Activated T-helper 9 cell treated with anti-CD3 and anti-CD28 coated beads, Interleukin-2, amount 50 U/mL, for 16 hours (primary cell): ENCODE data around the gene EPB41.

Experiments used
- DNase-seq: peaks from one replicate; pipeline ENCODE4 v3.0.0-alpha.2; 2020; ENCODE audit warnings: low read depth

EPB41 gene

DNA sequence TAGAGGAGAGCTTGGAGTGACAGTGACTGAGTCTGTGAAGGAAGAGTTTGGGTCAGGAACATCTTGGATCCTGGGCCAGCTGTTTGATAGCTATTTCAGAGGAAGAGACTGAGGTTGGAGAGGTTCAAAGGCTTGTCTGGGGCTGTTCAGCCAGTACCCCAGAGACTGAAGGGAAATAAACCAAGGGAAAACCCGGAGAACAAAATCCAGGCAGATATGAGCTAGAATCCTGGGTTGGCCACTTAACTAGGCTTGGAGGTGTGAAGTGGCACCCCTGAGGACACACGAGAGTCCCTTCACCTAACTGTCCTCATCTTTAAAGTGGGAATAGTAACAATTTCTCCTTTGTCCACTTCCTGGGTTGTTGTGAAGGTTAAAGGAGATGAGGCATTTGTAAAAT is 23.1 kb upstream of the EPB41 start:
- DNase-seq, result no peak

DNA sequence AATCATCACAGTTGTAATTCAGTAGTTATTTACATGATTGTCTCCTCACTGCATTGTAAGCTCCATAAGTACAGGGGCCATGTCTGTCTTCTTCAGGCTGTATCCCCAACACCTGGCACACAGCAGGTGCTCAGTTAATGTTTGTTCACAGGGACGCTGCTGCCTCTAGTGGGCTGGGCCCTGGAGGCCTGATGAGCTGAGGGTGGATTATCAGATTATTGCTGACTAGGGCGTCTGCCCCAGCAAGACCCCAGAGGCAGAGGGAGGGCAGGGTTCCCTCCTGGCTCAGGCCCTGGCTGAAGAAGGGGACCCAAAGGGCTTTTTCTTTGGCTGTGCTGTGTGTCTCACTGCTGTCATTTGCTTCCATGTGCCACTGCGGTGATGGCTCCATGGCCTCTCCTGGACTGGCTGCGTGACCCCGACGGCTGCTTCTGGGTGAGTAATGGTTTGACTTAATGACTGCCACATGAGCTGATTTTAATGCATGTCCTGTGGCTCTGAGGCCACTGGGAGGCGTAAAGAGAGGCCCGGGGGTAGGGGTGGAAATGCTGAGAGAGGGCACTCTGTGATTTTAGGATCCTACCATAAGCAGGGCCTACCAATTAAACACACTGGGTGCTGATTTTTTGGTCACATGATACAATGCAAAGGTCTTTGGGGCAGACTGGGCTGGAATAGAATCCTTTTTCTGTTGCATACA is 20.8 kb upstream of the EPB41 start:
- DNase-seq, result no peak

DNA sequence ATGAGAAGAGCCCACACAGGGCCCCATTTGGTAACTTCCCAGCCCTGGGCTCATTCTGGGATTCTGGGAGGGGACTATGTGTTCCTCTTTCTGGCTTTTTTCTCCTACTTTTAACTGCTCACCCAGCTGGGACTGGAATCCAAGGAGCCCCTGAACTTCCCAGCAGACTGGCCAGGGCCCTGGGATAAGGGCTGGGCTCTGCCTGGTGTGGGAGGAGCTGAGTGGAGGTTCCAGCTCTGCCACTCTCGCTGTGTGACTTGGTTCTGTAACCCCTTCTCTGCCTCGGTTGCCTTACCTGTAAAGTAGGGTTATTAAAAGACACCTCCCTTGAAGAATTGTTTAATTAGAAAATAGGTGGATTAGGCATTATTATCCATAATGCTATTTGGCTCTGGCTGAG is 19.6 kb upstream of the EPB41 start:
- DNase-seq, result no peak

DNA sequence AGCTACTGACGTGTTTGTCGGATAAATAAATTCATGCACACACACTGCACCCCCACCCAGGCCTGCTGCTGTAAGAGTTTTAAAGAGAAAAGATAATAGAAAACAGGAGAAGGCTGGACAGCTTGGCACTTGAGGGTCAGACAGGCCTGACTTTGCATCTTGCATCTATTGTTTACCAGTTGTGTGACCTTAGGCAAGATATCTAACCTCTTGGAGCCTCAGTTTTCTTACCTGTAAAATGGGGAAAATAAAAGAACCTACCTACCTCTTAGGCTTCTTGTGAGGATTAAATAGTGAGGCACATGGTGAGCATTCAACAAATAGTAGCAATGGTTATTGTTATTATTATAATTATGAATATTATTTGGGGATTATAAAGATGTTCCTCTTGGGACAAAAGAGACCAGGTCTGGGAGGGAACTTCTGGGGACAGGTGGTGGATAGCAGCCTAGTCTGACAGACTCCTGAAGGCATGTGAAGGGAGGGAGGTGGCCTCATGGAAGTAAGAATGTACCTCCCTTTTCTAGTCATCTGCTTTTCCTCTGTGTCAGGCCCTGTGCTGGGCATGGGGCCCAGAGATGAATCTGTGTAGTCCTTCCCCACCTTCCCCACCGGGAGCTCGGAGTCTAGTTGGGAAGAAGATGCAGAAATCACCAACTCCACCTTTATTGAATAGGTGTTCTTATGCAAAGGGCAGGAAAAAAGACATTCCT is 18.3 kb upstream of the EPB41 start:
- DNase-seq, result no peak

DNA sequence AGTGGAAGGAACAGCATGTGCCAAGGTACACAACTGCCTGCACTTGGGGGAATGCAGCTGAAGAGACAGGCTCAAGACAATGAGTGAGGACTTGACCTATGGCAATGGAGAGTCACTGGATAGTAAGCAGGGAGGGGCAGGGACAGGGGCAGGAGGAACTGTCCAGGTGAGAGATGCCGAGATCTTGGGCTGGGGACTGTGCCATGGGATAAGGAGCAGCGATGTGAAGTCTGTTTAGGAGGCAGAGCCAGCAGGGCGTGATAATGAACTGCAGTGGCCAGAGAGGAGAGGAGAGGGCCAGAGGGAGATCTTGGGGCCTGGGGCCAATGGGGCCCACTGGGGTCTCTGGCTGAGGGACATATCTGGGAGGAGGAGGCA is 17.8 kb upstream of the EPB41 start:
- no peak for DNase-seq

DNA sequence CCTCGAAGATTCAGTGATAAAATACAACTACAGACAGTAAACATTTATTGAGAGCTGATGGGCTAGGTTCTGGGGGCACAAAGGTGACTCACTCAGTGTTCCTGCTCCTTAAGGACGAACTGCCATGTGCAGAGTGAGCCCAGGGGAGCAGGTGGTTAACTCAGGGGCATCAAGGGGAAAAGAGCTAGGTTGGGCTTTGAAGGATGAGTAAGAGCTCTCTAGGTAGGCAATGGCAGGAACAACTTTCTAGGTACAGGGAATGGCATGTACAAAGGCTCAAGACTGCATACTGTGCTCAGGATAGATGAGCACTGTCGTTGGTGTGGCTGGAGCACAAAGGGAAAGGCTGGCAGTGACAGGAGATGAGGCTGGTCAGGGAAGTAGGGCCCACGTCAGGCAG is 16.6 kb upstream of the EPB41 start:
- no peak for DNase-seq

DNA sequence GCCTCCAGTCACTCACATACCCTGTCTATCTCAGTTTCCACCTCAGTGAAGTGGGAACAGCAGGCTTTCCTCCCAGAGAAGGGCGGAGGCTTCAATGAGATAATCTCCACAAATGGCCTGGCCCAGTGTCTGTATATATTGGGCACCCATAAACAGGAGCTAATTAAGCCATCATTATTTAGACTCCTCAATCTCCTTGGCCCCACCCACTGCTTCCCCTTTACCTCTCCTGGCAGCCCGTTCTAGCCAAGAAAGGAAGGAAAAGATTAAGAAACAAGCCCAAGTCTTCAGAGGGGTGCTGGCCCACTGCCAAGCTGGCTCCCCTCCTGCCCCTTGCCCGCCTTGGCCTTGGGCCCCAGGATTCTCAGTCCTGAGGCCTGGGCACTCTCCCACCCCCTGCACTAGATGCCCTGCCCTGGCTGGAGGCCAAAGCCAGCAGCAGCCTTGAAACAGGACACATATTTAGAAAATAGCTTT is 15.9 kb upstream of the EPB41 start:
- DNase-seq, result no peak

DNA sequence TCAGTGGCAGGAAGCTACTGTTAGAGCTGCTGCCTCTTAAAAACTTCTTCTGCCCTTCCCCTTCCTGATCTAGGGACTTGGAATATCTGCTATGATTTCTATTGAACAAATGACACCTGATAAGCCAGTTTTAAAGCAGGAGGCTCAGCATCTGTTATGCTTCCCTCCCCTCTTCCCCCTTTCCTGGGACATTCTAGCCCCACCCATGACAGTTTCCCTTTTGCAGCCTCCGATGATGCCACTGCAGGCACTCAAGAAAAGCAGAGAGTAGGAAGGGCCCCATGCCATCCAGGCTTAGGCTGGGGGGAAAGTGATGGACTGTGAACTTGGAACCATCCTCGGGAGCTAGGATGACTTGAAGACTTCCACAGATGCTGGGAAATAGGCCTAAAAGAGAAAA is 15.1 kb upstream of the EPB41 start:
- no peak for DNase-seq

DNA sequence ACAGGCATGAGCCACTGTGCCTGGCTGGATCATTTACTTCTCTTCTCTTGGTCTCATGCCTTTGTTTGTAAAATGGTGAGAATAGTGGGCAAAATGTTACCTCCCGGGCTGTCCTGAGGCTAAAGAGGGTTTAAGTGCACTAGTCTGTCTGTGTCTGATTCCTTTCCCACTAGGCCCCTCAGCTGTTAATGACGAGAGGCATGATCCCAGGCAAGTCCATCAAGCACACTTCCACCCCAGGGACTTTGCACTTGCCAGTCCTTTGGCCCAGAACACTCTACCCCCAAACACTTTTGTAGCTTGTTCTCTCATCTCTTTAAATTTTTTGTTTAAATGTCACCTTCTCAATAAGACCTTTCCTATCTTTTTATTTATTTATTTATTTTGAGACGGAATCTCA is 13.8 kb upstream of the EPB41 start:
- no peak for DNase-seq

DNA sequence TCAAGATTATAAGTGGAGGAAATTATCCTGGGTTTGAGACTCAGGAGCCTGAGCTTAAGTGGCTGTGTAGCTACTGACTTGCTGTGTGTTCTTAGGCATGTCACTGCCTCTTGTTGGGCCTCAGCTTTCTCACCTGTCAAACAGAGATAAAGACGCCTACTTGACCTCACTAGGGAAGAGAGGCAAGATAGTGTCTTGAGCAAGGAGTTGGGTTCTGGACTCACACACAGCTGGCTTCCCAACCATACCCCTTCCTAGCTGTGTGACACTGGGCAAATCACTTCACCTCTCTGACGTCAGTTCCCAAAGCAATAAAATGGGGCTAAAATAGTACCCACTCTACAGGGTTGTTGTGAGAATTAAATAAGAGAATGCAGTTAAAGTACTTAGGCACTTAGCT is 11.6 kb upstream of the EPB41 start:
- no peak for DNase-seq

DNA sequence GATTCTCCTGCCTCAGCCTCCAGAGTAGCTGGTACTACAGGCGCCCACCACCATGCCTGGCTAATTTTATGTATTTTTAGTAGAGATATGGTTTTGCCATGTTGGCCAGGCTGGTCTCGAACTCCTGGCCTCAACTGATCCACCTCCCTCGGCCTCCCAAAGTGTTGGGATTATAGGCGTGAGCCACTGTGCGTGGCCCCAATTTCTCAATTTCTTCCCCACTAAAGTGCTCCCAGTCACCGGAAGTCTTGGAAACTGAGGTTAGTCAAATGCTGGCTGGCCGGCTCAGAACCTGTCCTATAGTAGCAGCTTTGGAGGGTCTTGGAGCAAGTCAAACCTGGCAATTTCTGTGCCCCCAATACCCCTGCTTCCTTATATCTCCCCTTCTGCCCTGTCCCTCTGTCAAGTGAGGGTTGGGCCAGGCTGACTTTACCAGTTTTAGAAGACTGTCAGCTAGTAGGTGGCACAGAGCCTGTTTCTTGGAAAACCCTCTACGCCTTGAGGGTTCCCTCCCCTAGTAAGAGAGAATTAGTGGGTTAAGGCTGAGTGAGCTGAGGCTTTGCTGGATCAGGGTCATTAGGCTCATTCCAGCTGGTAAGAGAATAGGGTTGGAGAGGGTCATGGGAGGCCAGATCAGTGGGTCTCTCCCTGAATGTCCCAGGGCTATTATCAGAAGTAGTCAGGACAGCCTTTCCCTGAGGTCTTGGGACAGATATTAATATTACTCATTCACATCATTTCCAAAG is 8.3 kb upstream of the EPB41 start:
- no peak for DNase-seq

DNA sequence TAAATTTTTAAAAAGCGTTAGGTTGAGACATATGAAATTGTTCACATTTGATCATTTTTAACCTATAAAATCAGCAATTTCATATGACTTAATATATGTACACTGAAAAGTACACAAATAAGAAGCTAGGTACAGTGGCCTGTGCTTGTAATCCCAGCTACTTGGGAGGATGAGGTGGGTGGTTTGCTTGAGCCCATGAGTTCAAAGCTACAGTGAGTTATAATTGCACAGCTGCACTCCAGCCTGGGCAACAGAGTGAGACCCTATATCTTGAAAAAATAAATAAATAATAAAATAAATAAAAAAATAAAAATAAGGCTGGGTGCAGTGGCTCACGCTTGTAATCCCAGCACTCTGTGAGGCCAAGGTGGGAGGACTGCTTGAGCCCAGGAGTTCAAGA is 5.2 kb upstream of the EPB41 start:
- no peak for DNase-seq

DNA sequence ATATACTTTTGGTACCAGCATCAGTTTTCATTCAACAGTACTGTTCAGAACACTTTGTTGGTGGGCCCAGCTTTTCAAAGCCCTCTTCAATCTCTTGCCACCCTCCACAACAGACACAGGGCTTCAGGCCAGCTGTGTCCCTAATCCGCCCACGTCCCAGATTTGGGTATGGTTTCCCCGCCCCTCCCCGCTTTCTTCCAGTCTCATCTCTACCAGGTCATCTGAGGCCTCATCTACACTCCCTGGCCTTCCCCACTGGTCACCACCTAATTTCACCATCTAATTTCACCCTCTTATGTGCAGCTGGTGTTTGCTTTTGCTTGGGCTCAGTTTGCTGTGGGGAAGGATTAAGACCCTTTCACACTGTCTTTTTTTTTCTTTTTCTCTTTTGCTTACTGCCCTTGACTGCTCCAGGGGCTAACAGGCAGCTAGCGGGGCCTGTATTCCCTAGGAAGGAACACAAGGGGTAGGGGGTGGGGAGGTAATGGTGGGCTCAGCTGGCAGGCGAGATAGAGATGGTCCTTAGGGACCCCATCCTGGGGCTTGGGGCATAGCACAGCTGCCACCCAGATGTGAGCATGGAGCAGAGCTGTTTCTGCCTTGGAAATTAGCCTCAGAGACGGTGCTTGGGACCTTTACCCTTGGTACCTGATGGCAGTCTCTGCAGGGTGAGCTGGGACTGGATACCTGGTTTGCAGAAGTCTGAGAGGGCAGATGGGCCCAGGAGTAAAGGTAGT is 3.8 kb upstream of the EPB41 start:
- DNase-seq, result no peak

DNA sequence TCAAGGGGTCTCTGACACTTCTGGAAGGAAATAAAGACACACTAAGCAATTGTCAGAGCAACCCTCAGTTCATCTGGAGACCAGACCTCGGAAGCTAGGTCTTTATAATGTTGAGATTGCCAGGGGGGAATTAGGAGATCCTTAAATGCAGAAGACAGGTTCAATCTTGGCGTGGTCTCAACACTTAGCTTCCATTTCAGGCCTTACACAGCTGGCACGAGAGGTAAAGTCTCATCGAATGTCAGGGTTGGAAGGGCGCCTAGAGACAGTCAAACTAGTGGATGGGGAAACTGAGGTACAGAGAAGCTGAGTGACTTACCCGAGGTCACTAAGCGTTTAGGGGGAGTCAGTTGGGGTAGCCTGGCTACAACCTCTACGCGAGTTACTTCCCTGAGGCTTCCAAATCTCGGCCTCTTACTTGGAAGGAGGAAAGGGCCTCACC is 562 bp upstream of the EPB41 start:
- no peak for DNase-seq

DNA sequence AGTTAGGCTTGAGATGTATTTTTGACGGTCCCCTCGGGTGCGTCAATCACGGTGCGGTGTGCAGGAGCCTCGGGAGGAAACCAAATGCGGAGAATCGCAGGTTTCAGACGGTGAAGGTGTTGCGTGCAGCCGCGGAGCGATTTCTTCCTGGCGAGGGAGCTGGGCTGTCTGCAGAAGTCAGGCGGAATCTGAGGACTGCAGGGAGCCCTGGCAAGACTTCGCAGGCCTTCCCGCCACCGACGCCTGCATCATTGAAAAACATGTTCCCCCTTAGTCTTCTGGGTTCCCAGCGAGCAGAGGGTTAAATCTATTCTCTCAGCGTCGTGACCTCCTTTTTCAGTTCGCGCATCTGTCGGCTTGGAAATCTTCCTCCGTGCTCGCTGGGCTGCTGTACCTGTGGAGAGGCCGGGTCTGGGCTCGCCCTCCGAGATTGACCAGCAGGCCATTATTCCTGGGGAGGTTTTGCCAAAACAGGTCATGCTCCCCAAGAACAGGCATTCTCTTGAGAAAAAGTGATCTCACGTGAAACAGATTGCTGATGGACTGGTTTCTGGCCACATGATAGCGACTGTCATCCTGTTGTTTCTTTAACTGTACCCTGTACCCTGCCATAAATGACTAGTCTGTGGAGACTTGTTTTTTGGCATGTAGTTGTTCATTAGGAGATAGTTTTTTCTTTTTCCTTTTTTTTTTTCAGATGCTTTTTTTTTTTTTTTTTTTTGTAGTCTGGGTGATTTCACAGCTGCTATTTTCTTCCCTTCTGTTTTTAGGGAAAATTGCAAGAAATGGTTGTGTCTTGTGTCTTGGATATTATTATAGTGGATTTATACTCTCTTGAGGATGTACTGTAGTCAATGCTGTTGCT is 894 bp downstream of the EPB41 start:
- DNase-seq, result peak; percentile 40

DNA sequence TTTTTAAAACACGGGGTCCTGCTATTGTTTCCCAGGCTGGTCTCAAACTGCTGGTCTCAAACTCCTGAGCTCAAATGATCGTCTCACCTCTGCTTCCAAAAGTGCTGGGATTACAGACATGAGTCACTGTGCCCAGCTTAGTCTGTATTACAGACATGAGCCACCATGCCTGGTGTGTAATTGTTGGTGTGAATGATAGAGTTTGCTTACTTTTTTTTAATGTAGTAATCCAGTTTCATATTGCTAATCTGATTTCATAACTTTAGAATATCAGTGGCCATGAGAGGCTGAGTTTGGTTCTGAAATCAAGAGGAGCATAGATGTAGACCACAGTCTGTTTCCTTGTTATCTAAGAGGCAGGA is 3.4 kb downstream of the EPB41 start:
- no peak for DNase-seq

DNA sequence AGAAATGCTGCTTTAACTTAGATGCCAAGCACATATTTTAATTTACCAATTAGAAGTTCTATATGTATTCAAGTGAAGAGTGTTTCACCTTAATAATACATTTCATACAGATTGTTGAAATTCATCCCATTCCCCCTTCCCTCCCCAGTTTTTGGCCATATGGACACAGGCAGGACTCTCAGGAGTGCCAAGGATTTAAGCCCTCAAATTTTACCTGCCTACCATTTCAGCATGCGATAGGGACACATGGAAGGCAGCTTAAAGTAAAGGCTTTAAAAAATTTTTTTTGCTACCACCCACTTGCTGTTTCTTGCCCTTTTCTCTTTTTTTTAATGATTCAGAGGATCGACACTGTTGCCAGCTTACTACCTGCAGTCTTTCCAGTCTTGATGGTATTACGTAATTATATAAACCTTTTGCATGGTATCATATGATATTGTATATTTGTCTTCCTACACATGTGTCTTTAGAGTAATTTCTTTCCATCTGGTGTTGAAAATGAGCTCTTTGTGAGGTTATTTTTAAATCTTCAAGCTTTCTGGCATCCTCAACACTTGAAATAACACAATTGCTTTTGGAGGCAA is 7.0 kb downstream of the EPB41 start:
- no peak for DNase-seq

DNA sequence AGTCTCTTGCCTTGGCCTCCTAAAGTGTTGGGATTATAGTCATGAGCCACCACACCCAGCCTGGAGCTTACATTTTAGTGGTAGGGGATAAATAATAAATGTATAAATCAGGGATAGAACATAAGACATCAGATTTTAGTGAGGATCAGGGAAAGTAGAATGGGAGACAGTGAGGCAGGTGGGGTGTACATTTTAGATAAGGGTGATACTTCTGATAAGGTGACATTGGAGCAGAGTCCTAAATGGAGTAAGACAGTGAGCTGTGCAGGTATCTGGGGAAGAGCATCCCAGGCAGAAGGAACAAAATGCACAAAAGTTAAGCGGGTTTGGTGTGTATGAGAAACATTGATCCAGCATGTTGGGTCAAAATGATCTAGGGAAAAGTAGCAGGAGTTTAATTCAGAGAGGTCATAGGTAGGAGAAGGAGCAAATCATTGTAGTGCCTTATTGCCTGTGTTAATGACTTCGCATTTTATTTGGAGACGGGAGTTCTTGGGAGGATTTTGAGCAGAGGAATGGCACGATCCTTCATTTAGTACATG is 11.1 kb downstream of the EPB41 start:
- no peak for DNase-seq

DNA sequence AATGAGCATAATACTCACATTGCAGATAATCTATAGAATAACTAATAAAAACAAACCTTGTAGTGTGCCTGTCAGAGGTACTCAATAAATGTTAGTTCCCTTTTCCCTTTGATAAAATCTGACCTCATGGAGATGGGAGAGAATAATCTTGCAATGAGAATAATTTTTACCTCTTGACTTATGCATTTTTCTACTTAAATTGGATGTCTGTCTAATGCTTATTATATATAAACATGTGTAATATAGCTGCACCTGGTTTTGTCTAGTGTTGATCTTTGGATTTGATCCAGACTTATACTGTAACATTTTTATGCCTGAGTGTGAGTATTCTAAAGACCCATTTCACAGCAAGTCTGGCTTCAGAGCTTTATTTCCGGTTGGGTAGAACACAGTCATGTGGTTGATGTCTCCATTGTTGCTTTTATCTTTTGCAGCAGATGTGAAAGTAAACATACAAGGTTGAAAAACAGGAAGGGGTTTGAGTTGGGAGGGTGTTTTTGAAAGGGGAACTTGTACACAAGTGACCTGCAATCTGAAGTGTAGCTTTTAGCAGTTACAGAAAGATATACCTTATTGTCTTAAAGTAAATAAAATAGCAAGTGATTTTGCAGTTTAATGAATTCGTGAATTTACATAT is 12.4 kb downstream of the EPB41 start:
- no peak for DNase-seq

DNA sequence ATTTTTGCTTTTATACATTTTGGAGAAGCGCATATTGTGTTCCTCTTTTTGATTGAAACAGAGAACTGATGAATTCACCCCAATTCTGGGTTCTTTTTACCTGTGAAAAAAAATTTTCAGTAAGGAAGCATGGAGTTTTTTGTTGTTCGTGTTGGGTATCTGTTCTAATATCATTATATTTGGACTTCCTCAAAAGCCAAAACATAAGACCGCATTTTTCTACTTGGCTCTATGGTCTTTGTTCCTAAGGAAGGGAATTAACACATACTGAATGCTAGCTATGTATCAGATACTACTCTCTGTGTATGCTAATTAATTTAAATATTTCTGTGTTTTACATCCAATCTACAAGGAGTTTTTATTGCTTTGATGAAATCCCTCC is 12.9 kb downstream of the EPB41 start:
- DNase-seq, result no peak
